ENCODE results near the gene CGNL1. TPM values are rescaled to one million over a fixed set of nuclear protein-coding genes. Genes with fewer than 3 reads are reported as not detected.

The CGNL1 gene
- polyA plus RNA-seq, 1 experiment, result 0.06 TPM

DNA sequence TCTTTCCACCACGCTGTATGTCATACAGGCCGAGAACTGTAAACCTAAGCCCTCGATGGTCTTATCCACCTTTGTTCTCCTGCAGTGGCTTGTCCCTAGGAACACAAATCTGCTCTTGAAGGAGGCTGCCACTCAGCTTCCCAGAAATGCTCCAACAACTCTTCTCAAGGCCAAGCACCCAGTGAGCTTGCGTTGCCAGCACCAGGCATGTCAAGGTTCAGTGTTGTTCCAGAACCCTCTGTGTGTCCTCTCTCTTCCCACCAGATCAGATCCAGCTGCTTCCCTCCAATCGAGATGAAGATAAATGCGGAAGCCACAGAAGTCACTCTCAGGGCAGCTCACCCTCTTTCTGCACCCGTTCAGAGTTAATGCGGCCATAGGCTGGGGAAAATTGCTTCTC lies 204.1 kb downstream of the CGNL1 start:
- no peak for TF ChIP-seq CTCF (IDR thresholded peaks at IDR 0.05; ENCODE audit: insufficient read depth, low read depth, low read length)
- H3K27me3 ChIP-seq (ENCODE audit: control insufficient read depth, insufficient read depth, low read length), result peaks cover 13% of the 10 kb centered on the region
- H3K4me3 ChIP-seq (ENCODE audit: low read depth, low read length), result no peak overlapping the region
- no peak for DNase-seq (ENCODE audit: low read depth)
- CTCF ChIA-PET, result no interaction called here
- POLR2A ChIA-PET, result no interaction called here
- H3K36me3 ChIP-seq (ENCODE audit: control insufficient read depth, insufficient read depth, low read length), result no peaks in the 10 kb centered on the region

DNA sequence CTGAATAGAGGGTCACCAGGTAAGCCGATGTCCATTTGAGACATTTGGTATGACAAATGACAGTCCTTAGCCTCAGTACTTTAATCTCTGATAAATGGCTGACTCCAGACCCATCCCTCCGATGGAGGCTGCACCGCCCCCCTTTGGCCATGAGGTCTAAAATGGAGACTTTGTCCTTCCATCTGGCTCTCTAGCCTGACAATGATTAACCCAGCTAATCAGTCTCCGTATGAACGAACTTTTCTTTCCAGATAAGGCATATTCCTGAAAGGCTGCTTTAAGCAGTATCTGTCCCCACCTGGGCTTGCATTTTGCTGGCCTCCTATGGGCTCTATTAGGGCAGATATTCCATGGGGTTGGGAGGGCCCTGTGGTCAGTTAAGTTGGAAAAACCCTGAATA lies 204.6 kb downstream of the CGNL1 start:
- ChIA-PET POLR2A (no interaction called here), CTCF (no interaction called here)
- peaks cover 13% of the 10 kb centered on the region for H3K27me3 ChIP-seq (ENCODE audit: control insufficient read depth, insufficient read depth, low read length)
- H3K4me3 ChIP-seq (ENCODE audit: low read depth, low read length), result no peak overlapping the region
- no peaks in the 10 kb centered on the region for H3K36me3 ChIP-seq (ENCODE audit: control insufficient read depth, insufficient read depth, low read length)
- no peak for DNase-seq (ENCODE audit: low read depth)
- TF ChIP-seq CTCF (IDR thresholded peaks at IDR 0.05; ENCODE audit: insufficient read depth, low read depth, low read length), result no peak

DNA sequence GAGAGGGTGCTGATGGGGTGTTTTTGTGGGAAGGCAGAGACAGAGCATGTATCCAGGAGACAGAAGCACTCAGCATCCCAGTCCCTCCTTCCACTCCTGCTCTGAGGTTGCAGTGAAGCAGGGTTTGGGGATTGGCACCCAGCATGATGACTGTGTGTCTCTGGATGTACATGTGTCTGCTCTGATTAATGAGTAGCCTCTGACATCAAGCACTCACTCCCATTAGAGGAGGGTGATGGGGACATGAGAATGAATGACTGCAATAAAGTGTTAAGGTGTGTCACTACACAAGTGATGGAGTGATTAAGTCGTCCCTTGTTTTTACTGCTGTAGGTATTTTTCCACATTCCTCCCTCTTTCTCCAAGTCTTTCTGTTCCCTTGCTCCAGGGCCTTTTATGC lies 205.8 kb downstream of the CGNL1 start:
- Histone ChIP-seq H3K36me3 (ENCODE audit: control insufficient read depth, insufficient read depth, low read length) (no peaks in the 10 kb centered on the region), H3K4me3 (ENCODE audit: low read depth, low read length) (no peak overlapping the region), H3K27me3 (ENCODE audit: control insufficient read depth, insufficient read depth, low read length) (peaks cover 13% of the 10 kb centered on the region)
- no peak for DNase-seq (ENCODE audit: low read depth)
- ChIA-PET CTCF (interaction anchor here (0.6 kb wide), 1 partner anchor 381 kb away, joined by 3 read pairs; no protein-coding TSS in a partner anchor), POLR2A (no interaction called here)
- TF ChIP-seq CTCF (IDR thresholded peaks at IDR 0.05; ENCODE audit: insufficient read depth, low read depth, low read length), result no peak

GRCh38 chr15:57583282-57583681 lies 207.0 kb downstream of the CGNL1 start:
- no peak for DNase-seq (ENCODE audit: low read depth)
- Histone ChIP-seq H3K27me3 (ENCODE audit: control insufficient read depth, insufficient read depth, low read length) (peaks cover 13% of the 10 kb centered on the region), H3K4me3 (ENCODE audit: low read depth, low read length) (no peak overlapping the region), H3K36me3 (ENCODE audit: control insufficient read depth, insufficient read depth, low read length) (no peaks in the 10 kb centered on the region)
- CTCF ChIA-PET, result interaction anchor here (0.6 to 2.1 kb wide), 3 partner anchors 16 to 23 kb away, joined by 3 to 13 read pairs (median 5); no protein-coding TSS in a partner anchor
- POLR2A ChIA-PET, result no interaction called here
- no peak for TF ChIP-seq CTCF (IDR thresholded peaks at IDR 0.05; ENCODE audit: insufficient read depth, low read depth, low read length)

DNA sequence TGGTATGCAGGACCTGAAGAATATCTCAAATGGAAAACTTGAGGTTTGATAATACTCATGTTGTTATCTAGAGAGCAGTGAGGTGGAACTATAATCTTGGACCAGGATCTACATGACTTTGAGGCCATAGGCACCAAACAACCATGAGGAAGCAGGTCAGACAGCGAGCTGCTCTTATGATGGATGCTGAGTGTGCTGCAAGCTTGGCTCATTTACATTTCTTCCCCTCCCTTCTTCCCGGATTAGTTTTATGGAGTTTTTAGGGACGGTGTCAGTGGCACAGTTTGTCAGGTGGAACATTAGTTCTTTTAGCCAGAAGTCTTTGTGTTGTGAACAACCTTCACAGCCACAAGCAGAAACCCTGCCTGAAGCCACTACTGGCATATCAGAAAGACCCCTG lies 207.4 kb downstream of the CGNL1 start:
- no peaks in the 10 kb centered on the region for H3K36me3 ChIP-seq (ENCODE audit: control insufficient read depth, insufficient read depth, low read length)
- CTCF ChIA-PET, result interaction anchor here (0.6 to 2.1 kb wide), 4 partner anchors 15 to 48 kb away, joined by 3 to 13 read pairs (median 4); no protein-coding TSS in a partner anchor
- peaks cover 12% of the 10 kb centered on the region for H3K27me3 ChIP-seq (ENCODE audit: control insufficient read depth, insufficient read depth, low read length)
- POLR2A ChIA-PET, result no interaction called here
- no peak for TF ChIP-seq CTCF (IDR thresholded peaks at IDR 0.05; ENCODE audit: insufficient read depth, low read depth, low read length)
- no peak for DNase-seq (ENCODE audit: low read depth)
- no peak overlapping the region for H3K4me3 ChIP-seq (ENCODE audit: low read depth, low read length)

All from BJ (cell line).